GM20431 (cell line): ENCODE results near the gene MAML3.

Experiments
- in situ Hi-C: fragments of 300-500 bp; cut with MseI, MboI; formaldehyde crosslinking; loops from one replicate; pipeline ENCODE4 v1.15.0; 2020; ENCODE audit warnings: low sequenced_read_pairs; ENCODE audit not compliant: unreplicated experiment

MAML3 gene

DNA sequence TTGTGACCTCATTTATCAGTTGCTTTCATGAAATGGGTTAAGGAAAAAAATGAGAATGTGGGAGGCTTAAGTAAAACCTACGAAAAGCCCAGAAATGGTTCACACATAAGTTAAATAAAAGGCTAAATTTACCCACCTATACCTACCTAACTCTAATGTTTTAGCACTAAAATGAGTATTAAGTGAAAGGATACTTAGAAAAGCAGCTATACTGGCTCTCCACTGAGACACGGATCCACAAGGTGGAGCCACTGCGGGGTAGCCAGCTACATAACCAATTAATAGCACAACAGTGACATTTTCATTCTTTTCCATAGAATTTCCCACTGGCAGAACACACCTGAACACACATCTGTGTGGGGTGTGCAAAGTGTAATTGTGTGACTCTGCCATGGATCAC, 101.9 kb downstream of the MAML3 start:
- in situ Hi-C loops = no loop called here

DNA sequence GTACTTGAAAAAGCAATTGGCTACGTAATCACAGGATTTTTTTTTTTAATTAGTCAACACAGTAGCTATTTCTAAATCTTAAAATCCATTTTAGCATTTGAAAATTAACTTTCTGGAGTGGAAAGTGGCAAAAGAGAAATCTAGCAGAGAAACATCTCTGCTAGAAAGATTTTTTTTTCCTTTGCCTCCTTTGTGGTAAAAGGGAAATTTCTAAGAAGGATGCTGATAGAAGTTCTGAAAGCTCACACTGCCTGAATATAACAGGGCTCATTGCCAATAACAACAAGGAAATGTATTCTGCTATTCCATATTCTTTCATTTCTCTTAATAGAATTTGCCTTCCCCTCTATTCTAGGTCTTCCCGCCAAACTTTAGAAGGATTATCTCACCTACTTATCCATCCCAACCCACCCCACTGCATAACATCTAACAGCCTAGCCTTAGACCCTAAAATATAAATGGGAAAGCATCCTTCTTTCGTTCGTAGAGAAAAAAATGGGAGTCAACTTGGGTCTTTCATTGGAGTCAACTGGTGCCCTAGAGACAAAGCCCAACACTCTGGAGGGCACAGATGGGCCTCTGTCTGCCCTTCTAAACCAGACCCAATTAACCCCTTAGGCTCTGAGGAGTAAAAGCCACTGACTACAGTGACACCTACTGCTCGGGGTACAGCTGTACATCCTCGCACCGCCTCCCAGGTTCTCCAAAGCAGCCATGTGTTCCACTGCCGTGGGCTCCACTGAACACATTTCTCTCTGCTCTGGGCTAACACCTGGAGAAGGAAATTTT, 103.9 kb downstream of the MAML3 start:
- in situ Hi-C loops = loop anchor here (25.0 kb wide), 1 partner anchor 212 kb away; no protein-coding TSS in a partner anchor

GRCh38 chr4:140049024-140049848, 104.7 kb downstream of the MAML3 start:
- in situ Hi-C loops = loop anchor here (25.0 kb wide), 1 partner anchor 213 kb away; no protein-coding TSS in a partner anchor

DNA sequence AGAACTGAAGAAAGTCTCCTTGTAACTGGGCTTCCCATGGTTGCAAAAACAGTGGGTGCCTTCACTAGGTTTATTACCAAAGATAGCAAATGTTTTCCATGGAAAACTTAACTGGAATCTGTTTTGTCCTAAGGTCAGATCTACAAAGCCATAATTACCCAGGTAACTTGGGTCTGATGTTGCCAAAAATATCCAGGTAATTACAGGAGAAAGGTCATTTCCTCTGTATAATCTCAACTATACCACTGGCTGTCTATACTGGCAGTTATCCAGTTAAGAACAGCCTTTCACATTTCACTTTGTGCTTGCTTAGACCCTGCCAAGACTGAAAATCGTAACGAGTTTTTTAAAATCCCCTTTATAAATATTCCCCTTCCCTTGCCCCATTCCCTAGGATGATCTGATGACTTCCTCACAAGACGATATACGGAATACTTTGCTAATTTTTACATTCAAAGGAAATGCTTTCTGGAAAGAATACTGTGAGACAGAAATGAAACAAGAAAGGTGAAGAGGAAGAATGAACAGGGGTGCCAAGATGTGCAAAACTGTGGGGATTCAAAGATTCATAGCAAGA, 105.5 kb downstream of the MAML3 start:
- in situ Hi-C loops = loop anchor here (25.0 kb wide), 1 partner anchor 214 kb away; no protein-coding TSS in a partner anchor

- in situ Hi-C loops = loop anchor here (25.0 kb wide), 1 partner anchor 215 kb away; no protein-coding TSS in a partner anchor
Measured at GRCh38 chr4:140047786-140048185, 106.2 kb downstream of the MAML3 start.

DNA sequence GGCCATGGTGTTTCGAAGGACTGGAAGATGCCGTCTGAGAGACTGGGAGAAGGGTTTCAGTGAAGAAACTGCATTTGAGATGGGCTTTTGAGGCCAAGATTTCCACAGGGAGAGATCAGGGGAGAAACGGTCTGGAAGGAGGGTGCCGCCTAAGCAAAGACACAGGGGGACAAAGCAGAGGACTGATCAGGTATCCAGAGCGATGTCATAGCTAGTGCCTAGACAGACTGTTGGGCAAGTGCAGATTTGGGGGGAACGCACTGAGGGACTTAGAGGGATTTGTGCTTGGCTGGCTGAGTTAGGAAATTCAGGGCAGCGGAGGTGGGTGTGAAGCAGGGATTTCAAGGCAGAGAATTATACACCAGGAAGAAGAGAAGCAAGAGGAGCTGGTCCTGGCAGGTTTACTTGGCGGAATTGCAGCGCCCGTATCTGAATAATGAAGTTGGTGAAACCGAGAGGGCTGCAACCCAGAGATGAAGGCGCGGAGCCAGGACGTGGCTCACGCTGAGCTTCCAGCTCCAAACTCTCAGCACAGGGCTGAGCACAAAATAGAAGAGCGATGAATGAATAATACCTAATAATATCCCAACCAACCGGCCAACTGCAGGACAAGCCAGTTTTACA, 106.9 kb downstream of the MAML3 start:
- in situ Hi-C loops = loop anchor here (25.0 kb wide), 1 partner anchor 215 kb away; no protein-coding TSS in a partner anchor

DNA sequence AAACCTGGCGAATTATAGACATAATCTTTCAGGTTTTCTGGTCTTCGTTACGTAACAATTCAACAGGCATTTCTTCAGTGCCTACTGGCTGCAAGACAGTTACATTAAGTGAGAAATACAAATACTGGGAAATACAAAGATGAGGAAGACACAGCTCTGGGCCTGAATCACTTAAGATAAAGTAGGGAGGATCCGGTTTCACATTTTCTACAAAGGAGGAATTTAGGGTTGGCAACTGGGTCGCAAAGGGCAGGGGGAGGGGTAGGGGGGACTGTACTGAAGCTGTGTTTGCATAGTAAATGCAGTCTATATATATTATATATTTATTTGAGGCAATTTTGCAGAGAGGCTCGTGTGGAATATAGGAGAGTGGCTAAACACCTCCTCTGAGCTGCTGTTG, 107.4 kb downstream of the MAML3 start:
- in situ Hi-C loops = loop anchor here (25.0 kb wide), 1 partner anchor 216 kb away; no protein-coding TSS in a partner anchor

DNA sequence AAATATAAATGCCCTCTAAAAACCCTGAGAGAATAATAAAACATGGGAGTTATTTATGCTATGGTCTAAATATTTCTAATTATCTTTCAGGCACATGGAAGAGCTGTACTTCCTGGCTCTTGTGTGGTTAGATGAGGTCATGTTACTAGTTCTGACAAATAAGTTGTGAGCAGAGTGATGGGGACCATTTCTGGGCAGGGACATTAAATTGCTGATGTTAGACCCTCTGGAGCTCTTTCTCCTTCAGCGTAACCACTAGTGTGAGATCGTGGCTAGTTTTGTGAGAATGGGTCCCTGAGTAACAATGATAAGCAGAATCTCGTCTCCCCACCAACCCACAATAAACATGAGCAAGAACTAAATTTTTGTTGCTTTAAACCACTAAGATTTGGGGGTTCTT, 108.0 kb downstream of the MAML3 start:
- in situ Hi-C loops = loop anchor here (25.0 kb wide), 1 partner anchor 216 kb away; no protein-coding TSS in a partner anchor

GRCh38 chr4:140044337-140044902, 109.6 kb downstream of the MAML3 start:
- in situ Hi-C loops = loop anchor here (25.0 kb wide), 1 partner anchor 218 kb away; no protein-coding TSS in a partner anchor

- in situ Hi-C loops = loop anchor here (25.0 kb wide), 1 partner anchor 220 kb away; no protein-coding TSS in a partner anchor
Measured at GRCh38 chr4:140042634-140043033, 111.3 kb downstream of the MAML3 start.

DNA sequence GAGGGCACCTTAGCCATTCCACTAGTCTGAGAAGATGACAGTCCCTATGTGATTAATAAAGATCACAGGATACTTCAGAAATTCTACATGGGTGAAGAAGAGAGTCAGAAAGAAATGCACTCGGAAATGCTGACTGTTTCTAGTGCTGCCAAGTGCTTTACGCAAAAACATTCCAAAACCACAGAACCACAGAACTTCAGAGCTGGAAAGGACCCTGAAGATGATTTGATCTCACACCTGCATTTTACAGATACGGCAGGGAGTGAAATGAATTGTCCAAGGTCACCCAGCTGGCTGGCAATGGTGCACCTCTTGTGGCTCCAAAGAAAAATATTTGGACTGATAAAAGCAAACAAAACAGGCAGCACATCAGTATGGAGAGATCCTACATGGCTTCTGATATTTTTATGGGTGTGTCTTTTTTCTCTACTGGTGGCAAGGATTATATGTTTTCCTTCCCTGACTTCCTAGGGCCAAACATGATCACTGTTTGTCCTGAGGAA, 115.9 kb downstream of the MAML3 start:
- in situ Hi-C loops = loop anchor here (25.0 kb wide), 1 partner anchor 224 kb away; no protein-coding TSS in a partner anchor

GRCh38 chr4:140037353-140038030, 116.5 kb downstream of the MAML3 start:
- in situ Hi-C loops = loop anchor here (25.0 kb wide), 1 partner anchor 225 kb away; no protein-coding TSS in a partner anchor

DNA sequence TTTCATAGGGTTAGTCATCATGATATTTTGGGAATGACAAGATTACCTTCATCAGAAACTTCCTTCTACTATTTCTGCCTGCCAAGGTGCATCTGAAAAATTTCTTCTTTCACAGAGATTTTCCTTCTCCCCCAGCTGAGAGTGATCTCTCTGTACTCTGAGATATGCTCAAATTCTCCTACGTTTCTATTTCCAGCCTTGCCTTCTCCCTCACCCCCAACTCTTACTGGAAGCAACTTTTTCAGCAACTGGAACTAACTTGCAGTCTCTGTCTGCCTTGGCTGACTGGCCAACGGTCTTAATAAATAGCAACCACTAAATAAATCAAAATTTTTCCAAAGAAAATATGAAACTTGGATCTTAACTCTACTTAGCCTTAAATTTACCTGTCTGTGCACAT, 122.3 kb downstream of the MAML3 start:
- in situ Hi-C loops = loop anchor here (25.0 kb wide), 1 partner anchor 231 kb away; no protein-coding TSS in a partner anchor

DNA sequence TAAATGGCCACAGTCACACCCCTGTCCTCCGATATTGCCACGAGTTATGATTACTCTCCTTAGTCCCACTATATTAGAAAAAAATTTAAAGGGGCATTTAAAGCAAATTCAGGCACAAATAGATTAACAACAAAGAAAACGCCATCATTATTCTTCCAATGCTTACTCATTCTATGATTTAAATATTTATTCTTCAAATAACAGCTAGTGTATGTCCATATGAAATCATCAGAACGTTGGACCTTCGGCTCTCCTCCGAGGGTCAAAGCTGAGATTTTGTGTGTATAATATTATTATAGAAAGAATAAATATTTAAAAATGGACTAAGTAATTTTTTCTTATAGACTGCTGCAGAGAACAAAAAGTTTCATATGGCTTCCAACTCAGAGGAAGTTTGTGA, 122.9 kb downstream of the MAML3 start:
- in situ Hi-C loops = loop anchor here (25.0 kb wide), 1 partner anchor 231 kb away; no protein-coding TSS in a partner anchor

- in situ Hi-C loops = loop anchor here (25.0 kb wide), 1 partner anchor 233 kb away; no protein-coding TSS in a partner anchor
Measured at GRCh38 chr4:140028676-140029517, 125.1 kb downstream of the MAML3 start.

- in situ Hi-C loops = loop anchor here (25.0 kb wide), 1 partner anchor 234 kb away; no protein-coding TSS in a partner anchor
Measured at GRCh38 chr4:140028101-140028500, 125.9 kb downstream of the MAML3 start.

- in situ Hi-C loops = loop anchor here (25.0 kb wide), 1 partner anchor 235 kb away; no protein-coding TSS in a partner anchor
Measured at GRCh38 chr4:140027101-140027500, 126.9 kb downstream of the MAML3 start.
